ENCODE data around the gene SEC61A2. TPM values are rescaled to one million over a fixed set of nuclear protein-coding genes. Genes with fewer than 3 reads are reported as not detected.

SEC61A2 gene
- total RNA-seq, 1 experiment from 2014 or later = 11.4 TPM

- Mint-ChIP-seq H3K27ac (ENCODE audit: low read depth, unreplicated experiment) (no peak overlapping the region), H3K36me3 (ENCODE audit: insufficient read depth, unreplicated experiment) (peaks cover 86% of the 10 kb centered on the region), H3K4me1 (ENCODE audit: insufficient read depth, unreplicated experiment) (no peaks in the 10 kb centered on the region), H3K27me3 (ENCODE audit: insufficient read depth, unreplicated experiment) (no peaks in the 10 kb centered on the region), H3K9me3 (ENCODE audit: unreplicated experiment) (no peaks in the 10 kb centered on the region), H3K4me3 (ENCODE audit: unreplicated experiment) (no peak overlapping the region)
- DNase-seq (ENCODE audit: unreplicated experiment) = no peak
- intact Hi-C loops (cut with micrococcal nuclease) = loop anchor here (1.0 to 2.0 kb wide), 2 partner anchors 443 to 498 kb away; no protein-coding TSS in a partner anchor
- TF ChIP-seq CTCF (IDR thresholded peaks at IDR 0.05; ENCODE audit: unreplicated experiment) = no peak
- ChIA-PET CTCF (interaction anchor here (0.9 to 4.3 kb wide), 8 partner anchors 11 to 861 kb away, joined by 3 to 36 read pairs (median 7); no protein-coding TSS in a partner anchor), POLR2A (interaction anchor here (0.7 to 1.6 kb wide), 2 partner anchors 13 to 313 kb away, joined by 3 read pairs; no protein-coding TSS in a partner anchor)
- BruUV-seq (replicated peaks) = no TSS peak
Observed at GRCh38 chr10:12213621-12214020, 84.1 kb downstream of the SEC61A2 start.

GRCh38 chr10:12214093-12214492 is 84.6 kb downstream of the SEC61A2 start:
- POLR2A ChIA-PET = interaction anchor here (0.7 to 1.6 kb wide), 2 partner anchors 14 to 313 kb away, joined by 3 read pairs; no protein-coding TSS in a partner anchor
- H3K36me3 Mint-ChIP-seq (ENCODE audit: insufficient read depth, unreplicated experiment) = peaks cover 86% of the 10 kb centered on the region
- no peaks in the 10 kb centered on the region for H3K9me3 Mint-ChIP-seq (ENCODE audit: unreplicated experiment)
- CTCF ChIA-PET = interaction anchor here (0.6 to 4.3 kb wide), 26 partner anchors 8 to 1189 kb away, joined by 3 to 36 read pairs (median 4); no protein-coding TSS in a partner anchor
- no peak overlapping the region for H3K4me3 Mint-ChIP-seq (ENCODE audit: unreplicated experiment)
- no peak for TF ChIP-seq CTCF (IDR thresholded peaks at IDR 0.05; ENCODE audit: unreplicated experiment)
- no peaks in the 10 kb centered on the region for H3K4me1 Mint-ChIP-seq (ENCODE audit: insufficient read depth, unreplicated experiment)
- intact Hi-C loops (cut with micrococcal nuclease) = loop anchor here (1.0 to 2.0 kb wide), 2 partner anchors 443 to 497 kb away; no protein-coding TSS in a partner anchor
- BruUV-seq (replicated peaks) = no TSS peak
- no peak overlapping the region for H3K27ac Mint-ChIP-seq (ENCODE audit: low read depth, unreplicated experiment)
- H3K27me3 Mint-ChIP-seq (ENCODE audit: insufficient read depth, unreplicated experiment) = no peaks in the 10 kb centered on the region
- no peak for DNase-seq (ENCODE audit: unreplicated experiment)

GRCh38 chr10:12214763-12215218 is 85.3 kb downstream of the SEC61A2 start:
- Mint-ChIP-seq H3K4me1 (ENCODE audit: insufficient read depth, unreplicated experiment) (no peaks in the 10 kb centered on the region), H3K4me3 (ENCODE audit: unreplicated experiment) (no peak overlapping the region), H3K36me3 (ENCODE audit: insufficient read depth, unreplicated experiment) (peaks cover 85% of the 10 kb centered on the region), H3K27ac (ENCODE audit: low read depth, unreplicated experiment) (peak overlapping the region; percentile 59), H3K9me3 (ENCODE audit: unreplicated experiment) (no peaks in the 10 kb centered on the region), H3K27me3 (ENCODE audit: insufficient read depth, unreplicated experiment) (no peaks in the 10 kb centered on the region)
- no TSS peak for BruUV-seq (replicated peaks)
- intact Hi-C loops (cut with micrococcal nuclease) = loop anchor here (1.0 to 2.0 kb wide), 2 partner anchors 442 to 497 kb away; no protein-coding TSS in a partner anchor
- peak; percentile 66 for TF ChIP-seq CTCF (IDR thresholded peaks at IDR 0.05; ENCODE audit: unreplicated experiment)
- DNase-seq (ENCODE audit: unreplicated experiment) = peak; percentile 65
- ChIA-PET POLR2A (interaction anchor here (0.8 to 2.2 kb wide), 4 partner anchors 13 to 34 kb away, joined by 3 to 9 read pairs (median 3); partner anchors contain the start of genes CDC123 and NUDT5), CTCF (interaction anchor here (0.6 to 4.3 kb wide), 48 partner anchors 9 to 1188 kb away, joined by 3 to 36 read pairs (median 4); partner anchors contain the start of genes CDC123 and NUDT5)

Small RNAs within 50 kb of the gene (microRNA-seq; reads per million reads assigned to microRNA genes)
- not detected for gene MIR548AK

Other genes starting within 250 kb of the SEC61A2 start
- gene UPF2, start 86.9 kb upstream of the SEC61A2 start, total RNA-seq (2022) = 24.3 and 24.7 TPM in 2 replicates
- gene DHTKD1, start 60.7 kb upstream of the SEC61A2 start, total RNA-seq (2022) = 16.0 and 17.3 TPM in 2 replicates
- 77.7 and 84.2 TPM in 2 replicates for gene NUDT5, start 66.2 kb downstream of the SEC61A2 start, total RNA-seq (2022)
- 113 and 114 TPM in 2 replicates for gene CDC123, start 66.5 kb downstream of the SEC61A2 start, total RNA-seq (2022)
- gene CAMK1D, start 219.9 kb downstream of the SEC61A2 start, total RNA-seq (2022) = 1.7 and 3.3 TPM in 2 replicates